Breast epithelium (tissue), 4 donors: Measurements from ENCODE around the gene WNT8B. TPM values are rescaled to one million over a fixed set of nuclear protein-coding genes. Genes with fewer than 3 reads are reported as not detected.

Source experiments
- DNase-seq, 2 donors: peaks; one replicate each; pipeline ENCODE4 v3.0.0-alpha.2; 2019; ENCODE audit warnings: low spot score in 2 of 2
- H3K27ac ChIP-seq, 2 donors: fragments of 200-600 bp; sonication (generic) in 1 of 2; one replicate each; pipeline ENCODE4 v1.5.1; 2016 to 2019; ENCODE audit warnings: mild to moderate bottlenecking in 1 of 2
- H3K27me3 ChIP-seq, 2 donors: fragments of 200-600 bp; sonication (generic) in 1 of 2; one replicate each; pipeline versions ENCODE4 v1.5.1 to v1.6.0; 2017 to 2019; ENCODE audit warnings: control low read depth in 1 of 2, mild to moderate bottlenecking in 1 of 2
- H3K36me3 ChIP-seq: fragments of 200-600 bp; one replicate; pipeline ENCODE4 v1.5.1; 2019
- H3K4me1 ChIP-seq, 2 donors: fragments of 200-600 bp; sonication (generic); one replicate each; pipeline ENCODE4 v1.5.1; 2016 to 2019; ENCODE audit warnings: control low read depth in 1 of 2
- H3K4me3 ChIP-seq, 3 donors: fragments of 200-600 bp; sonication (generic); 1 replicate in 2 of 3; 2 replicates in 1 of 3; pipeline ENCODE4 v1.5.1; 2016 to 2019; ENCODE audit warnings: mild to moderate bottlenecking in 3 of 3, moderate library complexity in 2 of 3
- H3K9me3 ChIP-seq, 2 donors: fragments of 200-600 bp; sonication (generic) in 1 of 2; one replicate each; pipeline ENCODE4 v1.5.1; 2016 to 2019; ENCODE audit warnings: control low read depth in 1 of 2
- CTCF ChIP-seq, 3 donors: fragments of 450-650 bp; IDR thresholded peaks; one replicate each; pipeline ENCODE4 v1.5.1; 2016 to 2017; ENCODE audit warnings: antibody characterized with exemption in 3 of 3, mild to moderate bottlenecking in 3 of 3, moderate library complexity in 3 of 3
- POLR2A ChIP-seq: fragments of 450-650 bp; IDR thresholded peaks from one replicate; pipeline ENCODE4 v1.6.1; 2016; ENCODE audit warnings: antibody characterized with exemption, mild to moderate bottlenecking, moderate library complexity
- POLR2AphosphoS5 ChIP-seq, 3 donors: sonication (generic); formaldehyde crosslinking; IDR thresholded peaks; one replicate each; pipeline ENCODE4 v1.6.1; 2017; ENCODE audit warnings: antibody characterized with exemption in 3 of 3
- intact Hi-C: fragments of 100-400 bp; cut with DNase I; formaldehyde crosslinking; loops from one replicate; pipeline ENCODE4 v1.15.1; 2023; ENCODE audit warnings: low total_unique reads
- total RNA-seq, 3 donors: library from RNA; depleted of rRNA; stranded (reverse); fragments of >200 nt; gene quantifications; one replicate each; pipeline ENCODE4 v1.1.0, GENCODE V29; 2016

The WNT8B gene
- total RNA-seq, 3 donors from 2014 or later: not detected

GRCh38 chr10:100510533-100511308 lies 47.9 kb downstream of the WNT8B start:
- DNase-seq: peak; percentile 28 to 63
- H3K27me3 ChIP-seq: no peaks in the 10 kb centered on the region
- H3K4me3 ChIP-seq: no peak overlapping the region
- peak overlapping the region in 1 of 2 donors; percentile 21 for H3K27ac ChIP-seq
- no peaks in the 10 kb centered on the region for H3K4me1 ChIP-seq
- no peaks in the 10 kb centered on the region for H3K9me3 ChIP-seq
- TF ChIP-seq CTCF (IDR thresholded peaks at IDR 0.05) (no peak), POLR2AphosphoS5 (IDR thresholded peaks at IDR 0.05) (no peak), POLR2A (no peak)
- no peaks in the 10 kb centered on the region for H3K36me3 ChIP-seq
- intact Hi-C loops: loop anchor here (10.0 kb wide), 1 partner anchor 896 kb away; no protein-coding TSS in a partner anchor

- Histone ChIP-seq H3K4me1 (no peaks in the 10 kb centered on the region), H3K27me3 (no peaks in the 10 kb centered on the region), H3K9me3 (no peaks in the 10 kb centered on the region), H3K4me3 (no peak overlapping the region), H3K36me3 (no peaks in the 10 kb centered on the region), H3K27ac (peak overlapping the region in 1 of 2 donors; percentile 25)
- no peak for TF ChIP-seq POLR2A
- no peak for TF ChIP-seq CTCF (IDR thresholded peaks at IDR 0.05)
- TF ChIP-seq POLR2AphosphoS5 (IDR thresholded peaks at IDR 0.05): no peak
- intact Hi-C loops: loop anchor here (10.0 kb wide), 1 partner anchor 901 kb away; no protein-coding TSS in a partner anchor
- DNase-seq: no peak
These were observed 52.8 kb downstream of the WNT8B start for GRCh38 chr10:100515612-100516011.

- no peaks in the 10 kb centered on the region for H3K4me1 ChIP-seq
- no peaks in the 10 kb centered on the region for H3K9me3 ChIP-seq
- no peaks in the 10 kb centered on the region for H3K36me3 ChIP-seq
- TF ChIP-seq CTCF (IDR thresholded peaks at IDR 0.05) (no peak), POLR2AphosphoS5 (IDR thresholded peaks at IDR 0.05) (no peak), POLR2A (no peak)
- H3K4me3 ChIP-seq: no peak overlapping the region
- no peaks in the 10 kb centered on the region for H3K27me3 ChIP-seq
- intact Hi-C loops: loop anchor here (10.0 kb wide), 1 partner anchor 902 kb away; no protein-coding TSS in a partner anchor
- no peak for DNase-seq
- no peak overlapping the region for H3K27ac ChIP-seq
These were observed 54.0 kb downstream of the WNT8B start for GRCh38 chr10:100516847-100517246.

GRCh38 chr10:100518761-100519241 lies 56.0 kb downstream of the WNT8B start:
- no peaks in the 10 kb centered on the region for H3K27me3 ChIP-seq
- TF ChIP-seq POLR2A (no peak), POLR2AphosphoS5 (IDR thresholded peaks at IDR 0.05) (no peak), CTCF (IDR thresholded peaks at IDR 0.05) (peak; percentile 49 to 66 (median 64))
- H3K4me3 ChIP-seq: peak overlapping the region; percentile 38 to 54 (median 40)
- no peaks in the 10 kb centered on the region for H3K4me1 ChIP-seq
- no peaks in the 10 kb centered on the region for H3K36me3 ChIP-seq
- intact Hi-C loops: loop anchor here (10.0 kb wide), 1 partner anchor 904 kb away; no protein-coding TSS in a partner anchor
- H3K9me3 ChIP-seq: no peaks in the 10 kb centered on the region
- DNase-seq: peak; percentile 51 to 59
- no peak overlapping the region for H3K27ac ChIP-seq
